Upper lobe of left lung (tissue), 6 donors: Measurements from ENCODE around the gene FAM83F. TPM values are rescaled to one million over a fixed set of nuclear protein-coding genes. Genes with fewer than 3 reads are reported as not detected.

Experiments used
- ATAC-seq, 2 donors: fragments of 200-7000 bp; cut with Tn5 transposase; one replicate each; pipeline ENCODE4 v1.9.1; 2022; ENCODE audit warnings: mild to moderate bottlenecking in 2 of 2, moderate library complexity in 2 of 2; ENCODE audit not compliant: low FRiP score in 2 of 2
- DNase-seq, 2 donors: peaks; one replicate each; pipeline ENCODE4 v3.0.0-alpha.2; 2019 to 2020
- H3K27ac ChIP-seq, 4 donors: fragments of 200-600 bp; sonication (generic); one replicate each; pipeline ENCODE4 v1.5.1; 2016 to 2019
- H3K27me3 ChIP-seq, 4 donors: fragments of 200-600 bp; sonication (generic); one replicate each; pipeline ENCODE4 v1.5.1; 2017 to 2019
- H3K36me3 ChIP-seq, 4 donors: fragments of 200-600 bp; sonication (generic); one replicate each; pipeline ENCODE4 v1.5.1; 2016 to 2019
- H3K4me1 ChIP-seq, 4 donors: fragments of 200-600 bp; sonication (generic); one replicate each; pipeline ENCODE4 v1.5.1; 2018 to 2019
- H3K4me3 ChIP-seq, 4 donors: fragments of 200-600 bp; sonication (generic); one replicate each; pipeline ENCODE4 v1.5.1; 2017 to 2019; ENCODE audit warnings: mild to moderate bottlenecking in 2 of 4, moderate library complexity in 1 of 4
- H3K9me3 ChIP-seq, 4 donors: fragments of 200-600 bp; sonication (generic); one replicate each; pipeline ENCODE4 v1.5.1; 2018 to 2019
- CTCF ChIP-seq, 6 experiments: fragments of 450-650 bp in 4 of 6; fragments of 200-600 bp in 2 of 6; sonication (generic) in 2 of 6; IDR thresholded peaks; one replicate each; pipeline ENCODE4 v1.5.1; 2016 to 2019; ENCODE audit warnings: antibody characterized with exemption in 6 of 6
- EP300 ChIP-seq, 4 donors: sonication (generic); formaldehyde crosslinking; IDR thresholded peaks; one replicate each; pipeline ENCODE4 v1.5.1; 2017; ENCODE audit warnings: antibody characterized with exemption in 4 of 4, control low read depth in 2 of 4
- POLR2A ChIP-seq, 4 donors: fragments of 450-650 bp; IDR thresholded peaks; one replicate each; pipeline ENCODE4 v1.5.1; 2016 to 2017; ENCODE audit warnings: antibody characterized with exemption in 4 of 4, mild to moderate bottlenecking in 2 of 4
- POLR2AphosphoS5 ChIP-seq, 2 donors: sonication (generic); formaldehyde crosslinking; IDR thresholded peaks; one replicate each; pipeline ENCODE4 v1.5.1; 2017; ENCODE audit warnings: antibody characterized with exemption in 2 of 2
- WGBS, 2 donors: methylation state at CpG; one replicate each; pipeline ENCODE4 v1.1.5; 2017 to 2018; 5-methylcytosine and 5-hydroxymethylcytosine counted together
- total RNA-seq, 6 donors: library from RNA; depleted of rRNA in 4 of 6; stranded (reverse); fragments of >200 nt in 4 of 6; gene quantifications; one replicate each; pipeline versions ENCODE4 v1.1.0 to v1.2.1, GENCODE V29; 2016 to 2021
- donor health status: DM: no; HTN: no; CAD: no; lungs with moderate emphysema.
- donor health status: DM: no; HTN: yes; CAD: no; lungs with severe emphysema.

FAM83F gene
- total RNA-seq, 6 donors from 2014 or later = 0.23 to 2.8 (median 0.67) TPM

GRCh38 chr22:39983346-39983745 lies 11.4 kb upstream of the FAM83F start:
- Histone ChIP-seq H3K4me3 (no peak overlapping the region), H3K27me3 (no peaks in the 10 kb centered on the region), H3K36me3 (no peaks in the 10 kb centered on the region), H3K9me3 (no peaks in the 10 kb centered on the region), H3K4me1 (no peaks in the 10 kb centered on the region), H3K27ac (no peak overlapping the region)
- 87 to 97% methylated on average over 4 of the region's 4 CpGs for WGBS, 2 donors
- DNase-seq = no peak
- no peak for TF ChIP-seq CTCF (IDR thresholded peaks at IDR 0.05)
- no peak for TF ChIP-seq EP300 (IDR thresholded peaks at IDR 0.05)
- TF ChIP-seq POLR2A (IDR thresholded peaks at IDR 0.05) = no peak
- no peak for TF ChIP-seq POLR2AphosphoS5 (IDR thresholded peaks at IDR 0.05)
- ATAC-seq = no peak

GRCh38 chr22:39984006-39984405 lies 10.7 kb upstream of the FAM83F start:
- TF ChIP-seq POLR2A (IDR thresholded peaks at IDR 0.05) (no peak), POLR2AphosphoS5 (IDR thresholded peaks at IDR 0.05) (no peak), CTCF (IDR thresholded peaks at IDR 0.05) (no peak), EP300 (IDR thresholded peaks at IDR 0.05) (no peak)
- no peak overlapping the region for H3K4me3 ChIP-seq
- ATAC-seq (no peak), DNase-seq (no peak)
- WGBS, 2 donors = 61 to 66% methylated on average over 2 of the region's 2 CpGs
- no peaks in the 10 kb centered on the region for H3K27me3 ChIP-seq
- no peaks in the 10 kb centered on the region for H3K9me3 ChIP-seq
- no peaks in the 10 kb centered on the region for H3K36me3 ChIP-seq
- no peak overlapping the region for H3K27ac ChIP-seq
- no peaks in the 10 kb centered on the region for H3K4me1 ChIP-seq

- Histone ChIP-seq H3K9me3 (no peaks in the 10 kb centered on the region), H3K27ac (no peak overlapping the region), H3K36me3 (no peaks in the 10 kb centered on the region), H3K4me1 (no peaks in the 10 kb centered on the region), H3K4me3 (no peak overlapping the region), H3K27me3 (no peaks in the 10 kb centered on the region)
- DNase-seq (no peak), ATAC-seq (no peak)
- 73 to 76% methylated on average over 2 of the region's 2 CpGs for WGBS, 2 donors
- TF ChIP-seq EP300 (IDR thresholded peaks at IDR 0.05) (no peak), CTCF (IDR thresholded peaks at IDR 0.05) (no peak), POLR2A (IDR thresholded peaks at IDR 0.05) (no peak), POLR2AphosphoS5 (IDR thresholded peaks at IDR 0.05) (no peak)
Measured at GRCh38 chr22:39984746-39985145, 10.0 kb upstream of the FAM83F start.

GRCh38 chr22:39985383-39986035 lies 9.2 kb upstream of the FAM83F start:
- H3K4me1 ChIP-seq = no peaks in the 10 kb centered on the region
- no peaks in the 10 kb centered on the region for H3K9me3 ChIP-seq
- 78 to 83% methylated on average over 7 of the region's 7 CpGs for WGBS, 2 donors
- H3K36me3 ChIP-seq = no peaks in the 10 kb centered on the region
- no peaks in the 10 kb centered on the region for H3K27me3 ChIP-seq
- ATAC-seq (no peak), DNase-seq (no peak)
- TF ChIP-seq CTCF (IDR thresholded peaks at IDR 0.05) (no peak), EP300 (IDR thresholded peaks at IDR 0.05) (no peak), POLR2AphosphoS5 (IDR thresholded peaks at IDR 0.05) (no peak), POLR2A (IDR thresholded peaks at IDR 0.05) (no peak)
- no peak overlapping the region for H3K4me3 ChIP-seq
- H3K27ac ChIP-seq = no peak overlapping the region
